Measurements from ENCODE around the gene DNAJC16.

The DNAJC16 gene

DNA sequence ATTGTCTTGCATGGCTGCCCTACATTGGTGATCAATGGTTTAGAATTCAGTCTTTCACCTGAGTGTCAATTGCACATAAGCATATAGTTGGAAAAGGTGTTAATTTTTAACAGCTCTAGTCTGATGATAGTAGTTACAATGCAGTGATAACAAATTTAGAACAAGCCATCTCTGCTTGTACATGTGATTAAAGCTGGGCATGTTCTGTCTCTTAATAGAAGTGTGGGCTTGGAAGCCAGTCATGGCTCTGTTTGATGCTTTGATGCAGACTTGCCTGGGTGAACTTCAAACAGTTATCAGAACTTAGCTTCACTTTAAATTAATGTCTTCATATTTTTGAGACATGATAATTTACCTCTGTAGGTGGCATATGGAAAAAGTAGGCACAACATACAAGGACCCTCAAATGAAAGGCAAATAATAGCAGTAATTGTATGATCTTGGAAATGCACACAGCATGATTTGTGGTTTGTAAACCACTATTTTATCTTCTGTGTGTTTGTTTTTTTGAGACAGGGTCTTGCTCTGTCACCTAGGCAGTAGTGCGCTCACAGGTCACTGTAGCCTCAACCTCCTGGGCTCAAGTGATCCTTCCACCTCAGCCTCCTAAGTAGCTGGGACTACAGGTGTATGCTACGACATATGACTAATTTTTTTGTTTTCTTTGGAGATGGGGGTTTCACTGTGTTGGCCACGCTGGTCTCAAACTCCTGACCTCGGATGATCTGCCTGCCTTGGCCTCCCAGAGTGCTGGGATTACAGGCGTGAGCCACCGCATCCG, 94.4 kb downstream of the DNAJC16 start:
- peak; percentile 62 for DNase-seq (ENCODE audit: low spot score)

- DNase-seq (ENCODE audit: low spot score) = peak; percentile 61
Measured at GRCh38 chr1:15621975-15622374, 95.3 kb downstream of the DNAJC16 start.

GRCh38 chr1:15622712-15623373, 96.2 kb downstream of the DNAJC16 start:
- DNase-seq (ENCODE audit: low spot score) = peak; percentile 71

GRCh38 chr1:15623435-15623834, 96.8 kb downstream of the DNAJC16 start:
- peak; percentile 40 for DNase-seq (ENCODE audit: low spot score)

- DNase-seq (ENCODE audit: low spot score) = peak; percentile 52
Measured at GRCh38 chr1:15624133-15624714, 97.6 kb downstream of the DNAJC16 start.

GRCh38 chr1:15625056-15625917, 98.6 kb downstream of the DNAJC16 start:
- DNase-seq (ENCODE audit: low spot score) = peak; percentile 57

All from hematopoietic multipotent progenitor cell treated with erythropoietin and hydrocortisone succinate and interleukin-3 and kit ligand, for 17 days (in vitro differentiated cells).